Neural crest cell (in vitro differentiated cells): Measurements from ENCODE around the gene TAMM41. TPM values are rescaled to one million over a fixed set of nuclear protein-coding genes. Genes with fewer than 3 reads are reported as not detected.

Experiments used
- DNase-seq: peaks from one replicate; pipeline ENCODE4 v3.0.0; 2021; ENCODE audit warnings: low read depth, mixed read lengths, low spot score
- H3K27ac Mint-ChIP-seq: one replicate; pipeline ENCODE4 v1.8.0; 2021; ENCODE audit warnings: mild to moderate bottlenecking, mixed read lengths; ENCODE audit not compliant: unreplicated experiment
- H3K27me3 Mint-ChIP-seq: 2 replicates; pipeline ENCODE4 v1.8.0; 2021; ENCODE audit warnings: low read depth, mild to moderate bottlenecking, mixed read lengths
- H3K36me3 Mint-ChIP-seq: 2 replicates; pipeline ENCODE4 v1.8.0; 2021; ENCODE audit warnings: low read depth, mild to moderate bottlenecking, mixed read lengths
- H3K4me1 Mint-ChIP-seq: 2 replicates; pipeline ENCODE4 v1.8.0; 2021; ENCODE audit warnings: mixed read lengths
- H3K4me3 Mint-ChIP-seq: one replicate; pipeline ENCODE4 v1.8.0; 2021; ENCODE audit warnings: mild to moderate bottlenecking, mixed read lengths
- H3K9me3 Mint-ChIP-seq: 2 replicates; pipeline ENCODE4 v1.8.0; 2021; ENCODE audit warnings: mixed read lengths
- total RNA-seq: library from RNA; stranded (reverse); gene quantifications from 2 replicates; pipeline ENCODE4 v1.2.1, GENCODE V29; 2021
- TF ChIP-seq, protein P1 (sequence below): fragments of 200-600 bp; sonication (generic); conservative IDR thresholded peaks from 2 replicates; pipeline ENCODE4 v1.5.0; 2021; ENCODE audit warnings: antibody characterized with exemption, mild to moderate bottlenecking

The TAMM41 gene
- total RNA-seq, 1 donor from 2014 or later: 23.6 TPM

DNA sequence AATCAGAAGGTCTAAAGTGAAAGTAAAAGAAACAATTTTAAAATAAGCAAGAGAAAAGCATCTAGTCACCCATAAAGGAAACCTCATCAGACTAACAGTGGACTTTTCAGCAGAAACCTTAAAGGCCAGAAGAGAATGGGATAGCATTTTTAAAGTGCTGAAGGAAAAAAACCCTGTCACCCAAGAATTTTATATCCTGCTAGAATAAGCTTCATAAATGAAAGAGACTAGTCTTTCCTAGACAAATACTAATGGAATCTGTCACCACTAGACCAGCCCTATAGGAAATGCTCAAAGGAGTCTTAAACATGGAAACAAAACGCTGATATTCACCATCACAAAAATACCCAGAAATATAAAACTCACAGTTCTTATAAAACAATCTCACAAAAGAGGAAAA lies 46.9 kb downstream of the TAMM41 start:
- Mint-ChIP-seq H3K9me3 (peaks cover 12% of the 10 kb centered on the region), H3K36me3 (peaks cover 75% of the 10 kb centered on the region), H3K27ac (no peak overlapping the region), H3K4me3 (no peak overlapping the region), H3K27me3 (no peaks in the 10 kb centered on the region), H3K4me1 (peaks cover 4% of the 10 kb centered on the region)
- DNase-seq: no peak
- TF ChIP-seq, protein P1, sequence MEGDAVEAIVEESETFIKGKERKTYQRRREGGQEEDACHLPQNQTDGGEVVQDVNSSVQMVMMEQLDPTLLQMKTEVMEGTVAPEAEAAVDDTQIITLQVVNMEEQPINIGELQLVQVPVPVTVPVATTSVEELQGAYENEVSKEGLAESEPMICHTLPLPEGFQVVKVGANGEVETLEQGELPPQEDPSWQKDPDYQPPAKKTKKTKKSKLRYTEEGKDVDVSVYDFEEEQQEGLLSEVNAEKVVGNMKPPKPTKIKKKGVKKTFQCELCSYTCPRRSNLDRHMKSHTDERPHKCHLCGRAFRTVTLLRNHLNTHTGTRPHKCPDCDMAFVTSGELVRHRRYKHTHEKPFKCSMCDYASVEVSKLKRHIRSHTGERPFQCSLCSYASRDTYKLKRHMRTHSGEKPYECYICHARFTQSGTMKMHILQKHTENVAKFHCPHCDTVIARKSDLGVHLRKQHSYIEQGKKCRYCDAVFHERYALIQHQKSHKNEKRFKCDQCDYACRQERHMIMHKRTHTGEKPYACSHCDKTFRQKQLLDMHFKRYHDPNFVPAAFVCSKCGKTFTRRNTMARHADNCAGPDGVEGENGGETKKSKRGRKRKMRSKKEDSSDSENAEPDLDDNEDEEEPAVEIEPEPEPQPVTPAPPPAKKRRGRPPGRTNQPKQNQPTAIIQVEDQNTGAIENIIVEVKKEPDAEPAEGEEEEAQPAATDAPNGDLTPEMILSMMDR: no peak

DNA sequence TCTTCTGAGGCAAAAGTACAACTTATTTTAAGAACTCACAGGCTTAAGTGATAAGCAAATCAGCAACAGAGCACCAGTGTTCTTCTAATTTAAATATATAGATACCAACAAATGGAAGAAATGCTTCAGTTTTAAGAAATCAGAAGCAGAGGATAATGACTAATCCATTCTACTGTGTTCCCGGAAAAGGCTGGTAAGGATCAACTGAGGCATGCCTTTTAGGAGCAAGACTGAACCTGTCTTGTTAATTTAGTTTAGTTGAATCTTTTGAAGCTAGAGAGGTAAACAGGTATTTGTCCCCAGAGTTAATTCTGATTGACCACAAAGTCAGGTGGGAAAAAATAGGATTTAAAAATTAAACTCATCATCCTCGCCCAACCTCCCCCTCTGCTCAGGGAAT lies 51.8 kb downstream of the TAMM41 start:
- peaks cover 4% of the 10 kb centered on the region for H3K4me1 Mint-ChIP-seq
- no peak for DNase-seq
- no peak overlapping the region for H3K4me3 Mint-ChIP-seq
- H3K9me3 Mint-ChIP-seq: peaks cover 4% of the 10 kb centered on the region
- TF ChIP-seq, protein P1: no peak
- no peaks in the 10 kb centered on the region for H3K27me3 Mint-ChIP-seq
- H3K27ac Mint-ChIP-seq: no peak overlapping the region
- H3K36me3 Mint-ChIP-seq: peaks cover 39% of the 10 kb centered on the region

DNA sequence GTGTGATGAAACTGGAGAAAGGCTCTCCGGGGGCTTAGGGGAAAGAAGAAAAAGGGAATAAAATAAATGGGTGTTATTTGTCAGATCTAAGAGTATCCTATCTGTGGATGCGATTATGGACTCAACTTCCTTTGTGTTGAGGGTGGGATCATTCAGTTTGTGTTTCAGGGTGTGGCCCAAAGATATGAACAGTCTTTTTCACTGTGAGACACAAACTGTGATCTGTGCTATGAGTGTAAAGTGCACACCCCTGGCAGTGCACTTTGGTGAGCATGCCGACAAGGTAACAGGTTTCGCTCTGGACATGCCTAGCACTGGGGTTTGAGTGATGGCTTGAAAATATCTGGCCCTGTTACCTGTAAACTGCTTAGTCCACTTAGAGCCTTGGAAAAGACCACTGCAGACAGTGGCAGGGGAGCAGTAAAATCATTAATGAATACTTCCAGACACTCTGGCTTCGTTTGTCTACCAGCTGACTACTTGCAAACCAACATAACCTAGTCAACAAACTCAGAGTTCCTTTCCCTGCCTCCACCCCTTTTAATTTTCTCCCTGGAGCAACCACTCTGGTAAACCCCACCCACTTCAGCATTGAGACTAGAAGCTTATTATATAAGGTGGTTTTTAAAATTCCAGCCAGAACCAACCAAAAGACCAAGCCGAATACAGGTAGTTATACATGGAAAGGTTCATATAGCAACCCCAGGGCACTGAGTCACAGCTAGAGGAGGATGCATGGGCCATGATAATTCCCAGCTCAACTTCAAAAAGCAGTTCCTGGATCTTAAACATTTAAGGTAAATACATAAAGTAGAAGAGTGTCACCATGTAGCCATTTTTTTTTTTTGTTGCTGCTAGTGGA lies 55.1 kb downstream of the TAMM41 start:
- H3K36me3 Mint-ChIP-seq: peaks cover 21% of the 10 kb centered on the region
- H3K27me3 Mint-ChIP-seq: no peaks in the 10 kb centered on the region
- H3K27ac Mint-ChIP-seq: no peak overlapping the region
- peaks cover 2% of the 10 kb centered on the region for H3K4me1 Mint-ChIP-seq
- TF ChIP-seq, protein P1: no peak
- DNase-seq: no peak
- no peaks in the 10 kb centered on the region for H3K9me3 Mint-ChIP-seq
- no peak overlapping the region for H3K4me3 Mint-ChIP-seq

DNA sequence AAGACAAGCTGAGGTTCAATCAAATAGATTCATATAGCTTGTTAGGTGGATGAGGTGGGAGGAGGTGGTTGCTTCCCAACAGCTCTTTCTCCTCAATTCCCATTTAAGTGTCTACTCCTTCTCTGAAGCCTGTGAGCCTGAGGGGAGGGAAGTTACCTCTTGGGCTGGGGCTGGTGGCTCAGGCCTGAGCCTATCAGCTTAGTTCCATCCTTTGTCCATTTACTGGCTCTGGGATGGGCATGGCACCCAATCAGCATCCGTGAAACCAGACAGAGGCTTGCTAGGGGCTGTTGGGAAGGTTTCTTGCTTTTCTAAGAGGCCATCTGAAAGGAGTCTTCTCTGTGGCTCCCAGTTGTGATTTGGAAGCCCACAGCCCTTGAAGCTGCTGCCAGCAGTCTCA lies 57.3 kb downstream of the TAMM41 start:
- no peaks in the 10 kb centered on the region for H3K27me3 Mint-ChIP-seq
- H3K4me1 Mint-ChIP-seq: no peaks in the 10 kb centered on the region
- H3K27ac Mint-ChIP-seq: no peak overlapping the region
- TF ChIP-seq, protein P1: no peak
- no peak for DNase-seq
- H3K4me3 Mint-ChIP-seq: no peak overlapping the region
- peaks cover 18% of the 10 kb centered on the region for H3K36me3 Mint-ChIP-seq
- no peaks in the 10 kb centered on the region for H3K9me3 Mint-ChIP-seq

DNA sequence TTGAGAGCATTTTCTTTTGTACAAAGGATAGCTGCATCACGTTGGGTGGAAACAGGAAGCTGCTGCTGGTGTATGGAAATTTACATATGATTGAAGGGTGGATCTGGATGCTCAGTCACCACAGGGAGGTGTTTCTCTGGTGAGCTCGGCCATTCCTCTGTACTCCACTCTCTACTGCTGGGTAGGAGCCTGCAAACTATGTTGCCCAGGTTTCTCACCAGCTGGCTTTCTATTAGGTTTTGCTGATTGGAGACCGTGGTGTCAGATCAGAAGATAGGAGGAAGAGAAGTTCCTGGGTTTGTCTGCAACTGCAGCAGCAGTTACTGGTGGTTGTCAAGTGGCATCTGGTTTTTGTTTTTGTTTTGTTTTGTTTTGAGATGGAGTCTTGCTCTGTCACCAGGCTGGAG lies 61.7 kb downstream of the TAMM41 start:
- Mint-ChIP-seq H3K4me1 (no peaks in the 10 kb centered on the region), H3K9me3 (no peaks in the 10 kb centered on the region), H3K27ac (no peak overlapping the region), H3K36me3 (peaks cover 14% of the 10 kb centered on the region), H3K4me3 (no peak overlapping the region), H3K27me3 (no peaks in the 10 kb centered on the region)
- TF ChIP-seq, protein P1: no peak
- no peak for DNase-seq
